H1 (cell line): ENCODE measurements around the gene CNDP1. TPM values are rescaled to one million over a fixed set of nuclear protein-coding genes. Genes with fewer than 3 reads are reported as not detected.

ENCODE experiments used
- CTCF ChIA-PET: fragments of 300-600 bp; sonication (Branson Sonifier 250); formaldehyde crosslinking; loops from one replicate; lab custom pipeline; 2021; ENCODE audit not compliant: partially characterized antibody; lab: Charles Lee
- POLR2A ChIA-PET: fragments of 300-600 bp; sonication (Branson Sonifier 250); formaldehyde crosslinking; loops from one replicate; lab custom pipeline; 2021; ENCODE audit warnings: inconsistent platforms; ENCODE audit not compliant: partially characterized antibody; lab: Charles Lee
- DNase-seq, 2 experiments: peaks; one replicate each; pipeline versions ENCODE4 v3.0.0 to v3.0.0-alpha.2; 2010 to 2022; ENCODE audit warnings: low spot score in 2 of 2, low read depth in 1 of 2, mixed read lengths in 1 of 2
- FAIRE-seq: peaks from 2 replicates; lab custom pipeline; 2011; peaks lifted over from hg19 to GRCh38; lab: Jason Lieb, UNC
- H2AFZ ChIP-seq: 2 replicates; pipeline ENCODE4 v1.8.1; 2012; ENCODE audit warnings: low read length, inconsistent platforms
- H2AK5ac ChIP-seq: 2 replicates; pipeline ENCODE4 v1.6.1; 2013; ENCODE audit warnings: low read depth, low read length
- H2BK120ac ChIP-seq: replicated peaks from 2 replicates; pipeline ENCODE3; 2013; ENCODE audit warnings: low read depth, low read length, inconsistent platforms
- H2BK12ac ChIP-seq: 2 replicates; pipeline ENCODE4 v1.6.1; 2013; ENCODE audit warnings: low read depth, low read length
- H2BK15ac ChIP-seq: 2 replicates; pipeline ENCODE4 v1.6.1; 2013; ENCODE audit warnings: low read length
- H2BK20ac ChIP-seq: 2 replicates; pipeline ENCODE4 v1.6.1; 2013; ENCODE audit warnings: low read length
- H2BK5ac ChIP-seq: 2 replicates; pipeline ENCODE4 v1.6.1; 2013; ENCODE audit warnings: low read depth, low read length
- H3K14ac ChIP-seq: 2 replicates; pipeline ENCODE4 v1.6.1; 2013; ENCODE audit warnings: inconsistent platforms; ENCODE audit not compliant: insufficient read length
- H3K18ac ChIP-seq: 2 replicates; pipeline ENCODE4 v1.6.1; 2013; ENCODE audit warnings: low read length; ENCODE audit errors: extremely low read depth
- H3K23ac ChIP-seq: 2 replicates; pipeline ENCODE4 v1.6.1; 2013; ENCODE audit warnings: inconsistent platforms; ENCODE audit not compliant: insufficient read length
- H3K23me2 ChIP-seq: 2 replicates; pipeline ENCODE4 v1.6.1; 2013; ENCODE audit warnings: low read depth, low read length
- H3K27ac ChIP-seq: 2 replicates; pipeline ENCODE4 v1.6.1; 2011; ENCODE audit warnings: low read depth, low read length, inconsistent platforms
- H3K27me3 ChIP-seq, 4 experiments: replicated peaks in 1 of 4; 1 replicate in 1 of 4; 2 replicates in 3 of 4; pipeline versions ENCODE4 v1.6.1 to v1.8.1; 2011 to 2013; ENCODE audit warnings: low read length in 3 of 4, mild to moderate bottlenecking in 3 of 4, inconsistent platforms in 2 of 4, mixed read lengths in 2 of 4, moderate library complexity in 1 of 4; ENCODE audit not compliant: control insufficient read depth in 3 of 4, insufficient read depth in 3 of 4; ENCODE audit errors: extremely low read depth in 1 of 4
- H3K36me3 ChIP-seq, 4 experiments: 2 replicates each; pipeline versions ENCODE4 v1.6.1 to v1.8.1; 2011 to 2013; ENCODE audit warnings: mild to moderate bottlenecking in 4 of 4, low read length in 3 of 4, moderate library complexity in 2 of 4, control low read depth in 1 of 4, inconsistent platforms in 1 of 4; ENCODE audit not compliant: insufficient read depth in 4 of 4, control insufficient read depth in 2 of 4
- H3K4ac ChIP-seq: replicated peaks from 2 replicates; pipeline ENCODE3; 2013; ENCODE audit warnings: low read length, low read depth, mixed read lengths, inconsistent platforms; ENCODE audit not compliant: insufficient read length
- H3K4me1 ChIP-seq, 4 experiments: replicated peaks in 1 of 4; 1 replicate in 1 of 4; 2 replicates in 3 of 4; pipeline versions ENCODE4 v1.6.1 to v1.8.1; 2011 to 2013; ENCODE audit warnings: low read length in 3 of 4, inconsistent platforms in 2 of 4, mixed read lengths in 1 of 4; ENCODE audit not compliant: insufficient read depth in 4 of 4, control insufficient read depth in 3 of 4
- H3K4me2 ChIP-seq, 2 experiments: 2 replicates each; pipeline versions ENCODE4 v1.6.1 to v1.8.1; 2011 to 2013; ENCODE audit warnings: low read depth in 2 of 2, low read length in 2 of 2, control low read depth in 1 of 2, inconsistent platforms in 1 of 2, mild to moderate bottlenecking in 1 of 2; ENCODE audit not compliant: insufficient read depth in 1 of 2
- H3K4me3 ChIP-seq, 4 experiments: fragments of 200-600, 300-600 bp in 1 of 4; sonication (generic), shearing (Covaris generic), sonication (Bioruptor Twin) in 1 of 4; 2 replicates each; pipeline versions ENCODE4 v1.5.1 to v1.8.1; 2011 to 2016; ENCODE audit warnings: low read length in 4 of 4, low read depth in 3 of 4, control low read depth in 2 of 4, inconsistent platforms in 2 of 4, mild to moderate bottlenecking in 2 of 4, mixed read lengths in 1 of 4, moderate library complexity in 1 of 4; ENCODE audit not compliant: insufficient read depth in 2 of 4; ENCODE audit errors: extremely low read depth in 1 of 4
- H3K56ac ChIP-seq: replicated peaks from 2 replicates; pipeline ENCODE3; 2013; ENCODE audit warnings: low read depth, mild to moderate bottlenecking, mixed read lengths, low read length, inconsistent platforms; ENCODE audit not compliant: insufficient read length
- H3K79me1 ChIP-seq: 2 replicates; pipeline ENCODE4 v1.6.1; 2013; ENCODE audit warnings: low read depth, low read length, control low read depth
- H3K79me2 ChIP-seq, 2 experiments: 2 replicates each; pipeline versions ENCODE4 v1.6.1 to v1.8.1; 2012 to 2013; ENCODE audit warnings: low read length in 2 of 2, mild to moderate bottlenecking in 2 of 2, inconsistent platforms in 1 of 2; ENCODE audit not compliant: insufficient read depth in 2 of 2, control insufficient read depth in 1 of 2
- H3K9ac ChIP-seq, 4 experiments: replicated peaks in 1 of 4; 1 replicate in 1 of 4; 2 replicates in 3 of 4; pipeline versions ENCODE4 v1.6.1 to v1.8.1; 2011 to 2013; ENCODE audit warnings: low read depth in 3 of 4, low read length in 3 of 4, control low read depth in 2 of 4, mild to moderate bottlenecking in 2 of 4, moderate library complexity in 2 of 4, inconsistent platforms in 1 of 4; ENCODE audit errors: extremely low read depth in 1 of 4
- H3K9me3 ChIP-seq, 2 experiments: 2 replicates each; pipeline versions ENCODE4 v1.6.1 to v1.8.1; 2012 to 2013; ENCODE audit warnings: mild to moderate bottlenecking in 2 of 2, moderate library complexity in 2 of 2, control low read depth in 1 of 2, inconsistent platforms in 1 of 2, low read depth in 1 of 2, low read length in 1 of 2, mixed read lengths in 1 of 2; ENCODE audit not compliant: insufficient read depth in 2 of 2
- H4K20me1 ChIP-seq, 2 experiments: replicated peaks in 1 of 2; 2 replicates each; pipeline versions ENCODE3 to v1.8.1; 2011 to 2013; ENCODE audit warnings: inconsistent platforms in 2 of 2, low read length in 2 of 2, mild to moderate bottlenecking in 1 of 2; ENCODE audit not compliant: insufficient read depth in 2 of 2, control insufficient read depth in 1 of 2
- H4K5ac ChIP-seq: 2 replicates; pipeline ENCODE4 v1.6.1; 2013; ENCODE audit warnings: low read length, low read depth, mixed read lengths, inconsistent platforms; ENCODE audit not compliant: insufficient read length
- H4K8ac ChIP-seq: 2 replicates; pipeline ENCODE4 v1.8.0; 2013; ENCODE audit warnings: mild to moderate bottlenecking, moderate library complexity, low read length, inconsistent platforms; ENCODE audit not compliant: insufficient read depth; ENCODE audit errors: extremely low read depth
- H4K91ac ChIP-seq: replicated peaks from 2 replicates; pipeline ENCODE3; 2013; ENCODE audit warnings: low read length, mixed read lengths, inconsistent platforms; ENCODE audit not compliant: insufficient read length
- WGBS, 2 experiments: shearing (Covaris generic) in 1 of 2; methylation state at CpG; one replicate each; pipeline versions ENCODE4 v1.1.6 to v1.1.7; 2013 to 2015; ENCODE audit warnings: low lambda C conversion rate in 2 of 2, mixed read lengths in 2 of 2, inconsistent platforms in 1 of 2, low coverage in 1 of 2, missing lambda C conversion rate in 1 of 2; ENCODE audit not compliant: insufficient replicate concordance in 2 of 2, insufficient coverage in 1 of 2, insufficient read length in 1 of 2; ENCODE audit errors: extremely low coverage in 1 of 2, missing lambda C conversion rate in 1 of 2; 5-methylcytosine and 5-hydroxymethylcytosine counted together
- polyA plus RNA-seq, 7 experiments: library from polyadenylated mRNA; depleted of rRNA in 3 of 7; stranded (reverse) in 5 of 7; unstranded in 2 of 7; fragments of >200 nt in 5 of 7; fragments of 200-250 nt in 2 of 7; gene quantifications; 1 replicate in 5 of 7; 2 replicates in 1 of 7; 4 replicates in 1 of 7; pipeline versions ENCODE4 v1.2.1 to v1.2.3, GENCODE V29; 2011 to 2013; ENCODE audit warnings: missing spikeins in 2 of 7, mixed read lengths in 2 of 7
- total RNA-seq: library from RNA; stranded (reverse); fragmentation: NEBNext Ultra II Directional; extraction: Animal tissue kit (Norgen Biotek cat#: 25700); gene quantifications from 2 replicates; pipeline ENCODE4 v1.2.1, GENCODE V29; 2021

The CNDP1 gene
- total and polyA plus RNA-seq, 2 of the 8 experiments (the other 6 are each of a cell fraction or from before 2014, with no cell fraction given) = 0.09 TPM; not detected in 1

GRCh38 chr18:74498712-74499627, 35.3 kb upstream of the CNDP1 start:
- Histone ChIP-seq H2BK12ac (no peak overlapping the region), H3K79me2 (peaks cover 19 to 36% of the 10 kb centered on the region in 2 experiments), H3K4me1 (peaks cover 2 to 16% (median 5%) of the 10 kb centered on the region in 4 experiments; a peak in 5 of 7 replicates), H3K4me2 (peak overlapping the region in 1 of 2 experiments; percentile 21; a peak in 1 of 4 replicates), H2BK15ac (no peak overlapping the region), H2AK5ac (peak overlapping the region; percentile 57; the same call in 1 of the 2 replicates), H3K4me3 (no peak overlapping the region), H3K9ac (peak overlapping the region in 1 of 4 experiments; percentile 15; a peak in 1 of 7 replicates), H3K23ac (no peak overlapping the region), H2BK20ac (no peak overlapping the region), H4K8ac (no peak overlapping the region), H4K20me1 (peaks cover 2 to 9% of the 10 kb centered on the region in 2 experiments), H3K56ac (no peak overlapping the region), H3K27me3 (no peaks in the 10 kb centered on the region), H3K9me3 (no peaks in the 10 kb centered on the region), H4K5ac (no peak overlapping the region), H2AFZ (no peak overlapping the region), H3K27ac (no peak overlapping the region), H3K23me2 (peaks cover 2% of the 10 kb centered on the region; the same call in 1 of the 2 replicates), H3K14ac (no peak overlapping the region), H3K18ac (no peak overlapping the region), H3K36me3 (peaks cover 12 to 32% (median 24%) of the 10 kb centered on the region in 4 experiments), H2BK120ac (no peak overlapping the region), H4K91ac (no peak overlapping the region), H2BK5ac (no peak overlapping the region), H3K4ac (no peak overlapping the region), H3K79me1 (peaks cover 9% of the 10 kb centered on the region; the same call in 1 of the 2 replicates)
- ChIA-PET POLR2A (interaction anchor here (0.9 to 2.1 kb wide), 4 partner anchors 10 to 213 kb away, joined by 3 to 10 read pairs (median 4); no protein-coding TSS in a partner anchor), CTCF (interaction anchor here (0.6 to 1.3 kb wide), 5 partner anchors 11 to 301 kb away, joined by 3 read pairs; no protein-coding TSS in a partner anchor)
- WGBS, 2 experiments = 90% methylated on average over 14 of the region's 14 CpGs; no CpG with 5 or more reads in 1 of the 2 experiments
- DNase-seq (no peak), FAIRE-seq (no peak)
